GM19463 (cell line): Measurements from ENCODE around the gene KLHL29.

Source experiments
- ATAC-seq: cut with Tn5 transposase; IDR thresholded peaks from one replicate; pipeline ENCODE4 v1.9.1; 2021; ENCODE audit warnings: mild to moderate bottlenecking, moderate library complexity; ENCODE audit not compliant: unreplicated experiment

KLHL29 gene

GRCh38 chr2:23526835-23527790 lies 142.1 kb downstream of the KLHL29 start:
- no peak for ATAC-seq

- ATAC-seq, result no peak
These were observed 143.2 kb downstream of the KLHL29 start for GRCh38 chr2:23528171-23528570.

- no peak for ATAC-seq
These were observed 143.7 kb downstream of the KLHL29 start for GRCh38 chr2:23528690-23529089.

GRCh38 chr2:23529659-23530058 lies 144.7 kb downstream of the KLHL29 start:
- ATAC-seq, result no peak

- no peak for ATAC-seq
These were observed 145.4 kb downstream of the KLHL29 start for GRCh38 chr2:23530206-23530908.

GRCh38 chr2:23530909-23531276 lies 145.9 kb downstream of the KLHL29 start:
- no peak for ATAC-seq

- ATAC-seq, result no peak
These were observed 146.3 kb downstream of the KLHL29 start for GRCh38 chr2:23531280-23531679.

GRCh38 chr2:23531881-23532280 lies 146.9 kb downstream of the KLHL29 start:
- no peak for ATAC-seq

GRCh38 chr2:23532391-23533337 lies 147.7 kb downstream of the KLHL29 start:
- peak; percentile 67 for ATAC-seq

GRCh38 chr2:23533338-23533695 lies 148.3 kb downstream of the KLHL29 start:
- ATAC-seq, result no peak

- ATAC-seq, result no peak
These were observed 149.8 kb downstream of the KLHL29 start for GRCh38 chr2:23534771-23535170.

GRCh38 chr2:23536326-23536725 lies 151.3 kb downstream of the KLHL29 start:
- no peak for ATAC-seq

GRCh38 chr2:23537991-23538390 lies 153.0 kb downstream of the KLHL29 start:
- no peak for ATAC-seq

- ATAC-seq, result no peak
These were observed 153.6 kb downstream of the KLHL29 start for GRCh38 chr2:23538566-23538965.

- no peak for ATAC-seq
These were observed 155.9 kb downstream of the KLHL29 start for GRCh38 chr2:23540804-23541360.

GRCh38 chr2:23541503-23542229 lies 156.7 kb downstream of the KLHL29 start:
- no peak for ATAC-seq

GRCh38 chr2:23542230-23542789 lies 157.3 kb downstream of the KLHL29 start:
- ATAC-seq, result no peak

- no peak for ATAC-seq
These were observed 158.3 kb downstream of the KLHL29 start for GRCh38 chr2:23543302-23543701.

GRCh38 chr2:23543728-23544127 lies 158.7 kb downstream of the KLHL29 start:
- no peak for ATAC-seq
